NCI-H2227 (cell line): ENCODE results near the gene DCST2.

ENCODE experiments used
- DNase-seq: peaks from one replicate; lab custom pipeline; 2025; ENCODE audit not compliant: unreplicated experiment; lab: John Stamatoyannopoulos, UW

Gene DCST2

GRCh38 chr1:155050560-155051341, 17.2 kb upstream of the DCST2 start, which contains the start of gene ADAM15:
ADAM15 (plus strand) TSS chr1:155051316; CDS start chr1:155051387, 71 bp downstream.
- peak; percentile 90 for DNase-seq

GRCh38 chr1:155049651-155050559, 16.3 kb upstream of the DCST2 start:
- DNase-seq: no peak

GRCh38 chr1:155048449-155049334, 15.1 kb upstream of the DCST2 start:
- no peak for DNase-seq

- DNase-seq: peak; percentile 30
These were observed 11.5 kb upstream of the DCST2 start for GRCh38 chr1:155044812-155045657.

- no peak for DNase-seq
These were observed 10.8 kb upstream of the DCST2 start for GRCh38 chr1:155044365-155044764.

GRCh38 chr1:155043793-155044192, 10.2 kb upstream of the DCST2 start:
- DNase-seq: no peak

GRCh38 chr1:155043301-155043702, 9.7 kb upstream of the DCST2 start:
- no peak for DNase-seq

- DNase-seq: no peak
These were observed 9.2 kb upstream of the DCST2 start for GRCh38 chr1:155042789-155043188.

- no peak for DNase-seq
These were observed 6.9 kb upstream of the DCST2 start for GRCh38 chr1:155040358-155041093.

GRCh38 chr1:155039308-155039669, 5.7 kb upstream of the DCST2 start:
- no peak for DNase-seq

- DNase-seq: no peak
These were observed 5.2 kb upstream of the DCST2 start for GRCh38 chr1:155038602-155039307.

GRCh38 chr1:155037851-155038441, 4.4 kb upstream of the DCST2 start:
- no peak for DNase-seq

- no peak for DNase-seq
These were observed 3.5 kb upstream of the DCST2 start for GRCh38 chr1:155037043-155037442.

GRCh38 chr1:155035936-155036335, 2.4 kb upstream of the DCST2 start:
- no peak for DNase-seq

- no peak for DNase-seq
These were observed 982 bp upstream of the DCST2 start for GRCh38 chr1:155034318-155035208.

GRCh38 chr1:155032886-155033285, 695 bp downstream of the DCST2 start:
- no peak for DNase-seq

- DNase-seq: no peak
These were observed 2.7 kb downstream of the DCST2 start for GRCh38 chr1:155030899-155031298.
